ENCODE results near the gene ROR2.
A peak's percentile ranks its signal among the peaks of the same experiment; 100 is the strongest.

The ROR2 gene

GRCh38 chr9:91732187-91733005 lies 217.6 kb downstream of the ROR2 start:
- DNase-seq, result no peak

- no peak for DNase-seq
Observed at GRCh38 chr9:91730806-91731205, 219.2 kb downstream of the ROR2 start.

GRCh38 chr9:91729558-91729842 lies 220.5 kb downstream of the ROR2 start:
- DNase-seq, result no peak

- no peak for DNase-seq
Observed at GRCh38 chr9:91727972-91728371, 222.1 kb downstream of the ROR2 start.

- DNase-seq, result no peak
Observed at GRCh38 chr9:91727316-91727861, 222.6 kb downstream of the ROR2 start.

- no peak for DNase-seq
Observed at GRCh38 chr9:91726406-91727100, 223.5 kb downstream of the ROR2 start.

GRCh38 chr9:91725651-91726050 lies 224.4 kb downstream of the ROR2 start:
- DNase-seq, result no peak

- no peak for DNase-seq
Observed at GRCh38 chr9:91724609-91725505, 225.2 kb downstream of the ROR2 start.

GRCh38 chr9:91724068-91724440 lies 226.0 kb downstream of the ROR2 start:
- DNase-seq, result no peak

GRCh38 chr9:91723420-91724067 lies 226.5 kb downstream of the ROR2 start:
- DNase-seq, result no peak

GRCh38 chr9:91720751-91721705 lies 229.0 kb downstream of the ROR2 start:
- no peak for DNase-seq

GRCh38 chr9:91720313-91720712 lies 229.7 kb downstream of the ROR2 start:
- DNase-seq, result no peak

GRCh38 chr9:91718071-91718470 lies 232.0 kb downstream of the ROR2 start:
- no peak for DNase-seq

- no peak for DNase-seq
Observed at GRCh38 chr9:91716815-91717214, 233.2 kb downstream of the ROR2 start.

- DNase-seq, result no peak
Observed at GRCh38 chr9:91716239-91716638, 233.8 kb downstream of the ROR2 start.

GRCh38 chr9:91714874-91715615 lies 235.0 kb downstream of the ROR2 start:
- DNase-seq, result no peak

GRCh38 chr9:91714020-91714806 lies 235.8 kb downstream of the ROR2 start:
- peak; percentile 54 for DNase-seq

- DNase-seq, result no peak
Observed at GRCh38 chr9:91712811-91713210, 237.2 kb downstream of the ROR2 start.

GRCh38 chr9:91711755-91712601 lies 238.1 kb downstream of the ROR2 start:
- peak; percentile 80 for DNase-seq

Measured in GDM1 (cell line).